HepG2 (cell line): ENCODE results near the gene BEGAIN. TPM values are rescaled to one million over a fixed set of nuclear protein-coding genes. Genes with fewer than 3 reads are reported as not detected.

Source experiments
- ATAC-seq: fragments of 200-7000 bp; cut with Tn5 transposase; 3 replicates; pipeline ENCODE4 v1.9.1; 2020; ENCODE audit warnings: mild to moderate bottlenecking, moderate library complexity
- BruUV-seq: library from RNA; stranded (reverse); fragments of 400-500 nt; replicated peaks from 2 replicates; lab custom pipeline; 2021; lab: Mats Ljungman, UMichigan
- CTCF ChIA-PET: fragments of 300-600 bp; formaldehyde crosslinking; extraction: SDS; loops from one replicate; lab custom pipeline; 2021; ENCODE audit warnings: low total read pairs, inconsistent platforms, low intra/inter-chr PET ratio; lab: Yijun Ruan, JAX
- POLR2A ChIA-PET: fragments of 350-600 bp; sonication (Branson Sonifier 250); formaldehyde crosslinking; loops from one replicate; lab custom pipeline; 2020; ENCODE audit warnings: antibody characterized with exemption, inconsistent platforms; lab: Yijun Ruan, JAX
- DNase-seq: peaks from one replicate; pipeline ENCODE4 v3.0.0-alpha.2; 2015; ENCODE audit warnings: low spot score
- FAIRE-seq: peaks from 3 replicates; lab custom pipeline; 2011; peaks lifted over from hg19 to GRCh38; lab: Jason Lieb, UNC
- H2AFZ ChIP-seq: one replicate; pipeline ENCODE4 v1.6.1; 2011; ENCODE audit warnings: low read length, inconsistent platforms
- H3K27ac ChIP-seq: fragments of 300-600 bp; 3 replicates; pipeline ENCODE4 v1.8.0; 2011; ENCODE audit warnings: mixed run types, mild to moderate bottlenecking, mixed read lengths, low read length, inconsistent platforms; ENCODE audit not compliant: insufficient read depth; ENCODE audit errors: extremely low read length
- H3K27me3 ChIP-seq, 2 experiments: fragments of 200-600 bp in 1 of 2; 2 replicates in 1 of 2; 3 replicates in 1 of 2; pipeline versions ENCODE4 v1.6.0 to v1.8.0; 2011; ENCODE audit warnings: low read length in 2 of 2, mild to moderate bottlenecking in 2 of 2, moderate library complexity in 2 of 2, inconsistent platforms in 1 of 2; ENCODE audit not compliant: insufficient read depth in 2 of 2, control insufficient read depth in 1 of 2
- H3K36me3 ChIP-seq, 2 experiments: fragments of 200-600 bp in 1 of 2; replicated peaks in 1 of 2; 2 replicates in 1 of 2; 3 replicates in 1 of 2; pipeline versions ENCODE4 v1.5.1 to v1.8.0; 2011; ENCODE audit warnings: low read length in 2 of 2, inconsistent platforms in 1 of 2; ENCODE audit not compliant: insufficient read depth in 2 of 2, control insufficient read depth in 1 of 2
- H3K4me1 ChIP-seq: 2 replicates; pipeline ENCODE4 v1.5.1; 2012; ENCODE audit warnings: low read length, inconsistent platforms; ENCODE audit not compliant: insufficient read depth
- H3K4me2 ChIP-seq: 2 replicates; pipeline ENCODE4 v1.6.0; 2011; ENCODE audit warnings: low read depth, low read length, inconsistent platforms
- H3K4me3 ChIP-seq, 3 experiments: fragments of 200-600 bp in 1 of 3; sonication (generic), shearing (Covaris generic) in 1 of 3; replicated peaks in 1 of 3; 2 replicates each; pipeline ENCODE4 v1.5.1; 2011 to 2016; ENCODE audit warnings: low read length in 3 of 3, inconsistent platforms in 2 of 3, low read depth in 2 of 3, mild to moderate bottlenecking in 2 of 3, control low read depth in 1 of 3, mixed read lengths in 1 of 3; ENCODE audit not compliant: insufficient read depth in 1 of 3
- H3K79me2 ChIP-seq: one replicate; pipeline ENCODE4 v1.6.1; 2011; ENCODE audit warnings: low read length, inconsistent platforms; ENCODE audit not compliant: insufficient read depth
- H3K9ac ChIP-seq: 2 replicates; pipeline ENCODE4 v1.6.0; 2011; ENCODE audit warnings: mild to moderate bottlenecking, low read depth, low read length, inconsistent platforms; ENCODE audit not compliant: insufficient read depth
- H3K9me3 ChIP-seq: 2 replicates; pipeline ENCODE4 v1.5.1; 2012; ENCODE audit warnings: mild to moderate bottlenecking, low read length
- H4K20me1 ChIP-seq: 2 replicates; pipeline ENCODE4 v1.6.0; 2011; ENCODE audit warnings: inconsistent platforms, mild to moderate bottlenecking, low read length, moderate library complexity; ENCODE audit not compliant: insufficient read depth
- ATF5 ChIP-seq: sonication (generic); formaldehyde crosslinking; IDR thresholded peaks from 2 replicates; pipeline ENCODE4 v1.4.0; 2020; ENCODE audit warnings: mild to moderate bottlenecking, low read depth, missing genetic modification reagents
- CC2D1A ChIP-seq: sonication (generic); formaldehyde crosslinking; IDR thresholded peaks from 2 replicates; pipeline ENCODE4 v1.8.1; 2023; ENCODE audit warnings: mild to moderate bottlenecking, missing genetic modification reagents
- EED ChIP-seq: sonication (generic); formaldehyde crosslinking; IDR thresholded peaks from 2 replicates; pipeline ENCODE4 v1.5.0; 2020; ENCODE audit warnings: mild to moderate bottlenecking, missing genetic modification reagents
- EP300 ChIP-seq, 3 experiments: sonication (generic) in 1 of 3; formaldehyde crosslinking in 1 of 3; IDR thresholded peaks; 2 replicates each; pipeline versions ENCODE4 v1.5.1 to v1.6.1; 2011 to 2020; ENCODE audit warnings: low read depth in 2 of 3, low read length in 2 of 3, borderline replicate concordance in 1 of 3, improper control_type of control experiment in 1 of 3, mild to moderate bottlenecking in 1 of 3, missing genetic modification reagents in 1 of 3, moderate library complexity in 1 of 3
- GATAD1 ChIP-seq: IDR thresholded peaks from 2 replicates; pipeline ENCODE4 v1.6.1; 2016; ENCODE audit warnings: missing genetic modification reagents, missing compliant biosample characterization
- TRIM22 ChIP-seq: fragments of 450-650 bp; IDR thresholded peaks from 2 replicates; pipeline ENCODE4 v1.6.1; 2017
- U2AF1 ChIP-seq: fragments of 200-400 bp; formaldehyde crosslinking; optimal IDR thresholded peaks from 2 replicates; pipeline ENCODE3; 2017; ENCODE audit warnings: mild to moderate bottlenecking, low read depth, low read length
- ZNF513 ChIP-seq: sonication (generic); formaldehyde crosslinking; conservative IDR thresholded peaks from 2 replicates; pipeline ENCODE4 v1.5.0; 2020; ENCODE audit warnings: missing genetic modification reagents
- ZNF7 ChIP-seq: IDR thresholded peaks from 2 replicates; pipeline ENCODE4 v1.6.1; 2016; ENCODE audit warnings: missing biosample characterization, missing genetic modification reagents
- ZNF761 ChIP-seq: sonication (generic); formaldehyde crosslinking; conservative IDR thresholded peaks from 2 replicates; pipeline ENCODE4 v1.4.0; 2020; ENCODE audit warnings: mild to moderate bottlenecking, missing genetic modification reagents
- WGBS: methylation state at CpG from one replicate; pipeline ENCODE4 v1.1.6; 2017; ENCODE audit warnings: low lambda C conversion rate; 5-methylcytosine and 5-hydroxymethylcytosine counted together
- in situ Hi-C: cut with HindIII; loops from 2 replicates; pipeline ENCODE4 v1.10.0; 2017; ENCODE audit warnings: low pct_unique_long_range_greater_than_20kb; ENCODE audit not compliant: extremely low pct_ligation_motif_present
- intact Hi-C: fragments of 100-400 bp; cut with micrococcal nuclease; formaldehyde crosslinking; loops from one replicate; pipeline ENCODE4 v1.10.0; 2022; ENCODE audit not compliant: unreplicated experiment
- polyA plus RNA-seq, 8 experiments: library from polyadenylated mRNA; depleted of rRNA in 3 of 8; stranded (reverse) in 7 of 8; unstranded in 1 of 8; fragments of >200 nt; fragmentation: Illumina TruSeq in 4 of 8; extraction: Trizol in 4 of 8; gene quantifications; 2 replicates each; pipeline versions ENCODE4 v1.2.1 to v1.2.3, GENCODE V29; 2011 to 2016; ENCODE audit warnings: low read depth in 4 of 8, missing spikeins in 1 of 8, mixed read lengths in 1 of 8; ENCODE audit not compliant: insufficient read depth in 1 of 8
- total RNA-seq, 5 experiments: library from RNA; depleted of rRNA; stranded (reverse); fragments of >200 nt; fragmentation: Illumina TruSeq; extraction: Trizol; gene quantifications; 2 replicates each; pipeline ENCODE4 v1.2.3, GENCODE V29; 2016; ENCODE audit warnings: low read depth in 1 of 5

Gene BEGAIN
- total and polyA plus RNA-seq, 2 of the 13 experiments (the other 11 are each of a cell fraction or from before 2014, with no cell fraction given) = not detected

GRCh38 chr14:100529561-100530031, 57.6 kb downstream of the BEGAIN start (continued):
- TF ChIP-seq ZNF513 (CRISPR knock-in tag) = no peak
- no peak for TF ChIP-seq GATAD1 (CRISPR knock-in tag)
- no peak for TF ChIP-seq EED (CRISPR knock-in tag)
- no peak for TF ChIP-seq CC2D1A (CRISPR knock-in tag)
- no peak for TF ChIP-seq ZNF761 (CRISPR knock-in tag)
- no peak for TF ChIP-seq U2AF1
- TF ChIP-seq EP300 (IDR thresholded peaks at IDR 0.05; ENCODE audit: low read depth in 2 of 2, low read length in 2 of 2) = no peak
- TF ChIP-seq EP300 (CRISPR knock-in tag; IDR thresholded peaks at IDR 0.05; ENCODE audit: borderline replicate concordance) = no peak
- TF ChIP-seq TRIM22 = no peak

- 91% methylated on average over 5 of the region's 10 CpGs for WGBS
- no TSS peak for BruUV-seq
- Histone ChIP-seq H3K4me1 (peaks cover 12% of the 10 kb centered on the region), H3K9ac (no peak overlapping the region), H3K27ac (no peak overlapping the region), H3K27me3 (no peaks in the 10 kb centered on the region), H3K4me2 (no peak overlapping the region), H3K9me3 (no peaks in the 10 kb centered on the region), H3K4me3 (no peak overlapping the region), H3K79me2 (no peaks in the 10 kb centered on the region), H4K20me1 (no peaks in the 10 kb centered on the region), H3K36me3 (peaks cover 0 to 2% of the 10 kb centered on the region in 2 experiments; a peak in 1 of 5 replicates), H2AFZ (no peak overlapping the region)
- ChIA-PET CTCF (no interaction called here), POLR2A (no interaction called here)
- in situ Hi-C loops (no loop called here), intact Hi-C loops (no loop called here)
- DNase-seq = no peak
- TF ChIP-seq ZNF7 (CRISPR knock-in tag) (no peak), ATF5 (no peak)
- no peak for FAIRE-seq
- ATAC-seq = no peak
Observed at GRCh38 chr14:100528962-100529560, 58.2 kb downstream of the BEGAIN start.
